HuH-7 (cell line): ENCODE measurements around the gene RHOH.
"Not testable (repeated sequence)": the region's sequence is repeated elsewhere in the genome, so short reads cannot be mapped to it uniquely, and the experiment has no call there.

Source experiments
- DNase-seq: peaks from one replicate; pipeline ENCODE4 v3.0.0; 2011; ENCODE audit warnings: low spot score

Gene RHOH

DNA sequence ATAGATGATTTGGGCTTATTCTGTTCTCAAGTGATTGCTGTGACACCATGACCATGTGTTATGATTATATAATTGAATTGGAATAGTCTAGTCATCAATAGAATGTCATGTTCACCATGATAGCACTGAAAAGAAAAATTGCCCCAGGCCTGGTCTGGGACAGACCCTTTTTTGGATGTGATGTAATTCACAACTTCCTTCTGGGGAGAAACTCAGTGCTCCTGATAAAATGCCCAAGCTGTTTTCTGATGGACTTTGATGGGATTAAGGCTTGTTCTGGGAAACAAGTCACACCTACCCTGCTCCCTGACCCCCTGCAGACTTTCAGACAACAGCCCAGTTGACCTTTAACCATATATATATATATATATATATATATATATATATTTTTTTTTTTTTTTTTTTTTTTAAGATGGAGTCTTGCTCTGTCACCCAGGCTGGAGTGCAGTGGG, 65.3 kb downstream of the RHOH start:
- DNase-seq, result no peak

DNA sequence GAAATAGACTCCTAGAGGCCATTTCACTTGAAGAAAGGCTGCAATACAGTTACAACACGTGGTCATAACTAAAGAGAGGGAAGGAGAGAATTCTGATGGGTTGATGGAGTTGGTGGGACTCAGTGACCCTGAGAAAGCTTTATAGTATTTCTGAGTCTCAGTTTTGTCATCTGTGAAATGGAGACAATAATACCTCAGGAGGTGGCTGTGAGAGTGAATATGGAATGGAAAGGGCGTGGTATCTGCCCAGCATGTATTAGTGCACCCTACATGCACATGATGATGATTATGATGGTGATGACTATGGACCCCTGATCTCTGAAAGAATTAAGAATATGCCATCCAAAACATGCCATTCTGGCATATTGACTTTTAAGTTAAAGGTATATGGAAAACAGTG, 66.0 kb downstream of the RHOH start:
- no peak for DNase-seq

DNA sequence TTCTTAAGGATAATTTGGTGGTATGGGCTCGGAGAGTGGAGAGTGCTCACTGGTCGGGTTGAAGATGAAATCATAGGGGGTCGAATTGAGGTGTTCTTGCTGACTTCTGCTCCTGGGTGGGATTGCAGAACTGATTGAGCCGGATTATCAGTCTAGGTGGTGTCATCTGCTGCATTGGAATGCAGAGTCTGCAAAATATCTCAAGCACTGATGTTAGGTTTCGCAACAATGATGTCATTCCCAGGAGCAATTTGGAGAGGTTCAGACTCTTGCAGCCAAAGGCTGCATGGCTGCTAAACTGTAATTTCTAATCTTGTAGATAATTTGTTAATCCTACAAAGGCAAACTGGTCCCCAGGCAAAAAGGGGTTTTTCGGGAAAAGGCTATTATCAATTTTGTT, 67.7 kb downstream of the RHOH start:
- DNase-seq, result no peak

DNA sequence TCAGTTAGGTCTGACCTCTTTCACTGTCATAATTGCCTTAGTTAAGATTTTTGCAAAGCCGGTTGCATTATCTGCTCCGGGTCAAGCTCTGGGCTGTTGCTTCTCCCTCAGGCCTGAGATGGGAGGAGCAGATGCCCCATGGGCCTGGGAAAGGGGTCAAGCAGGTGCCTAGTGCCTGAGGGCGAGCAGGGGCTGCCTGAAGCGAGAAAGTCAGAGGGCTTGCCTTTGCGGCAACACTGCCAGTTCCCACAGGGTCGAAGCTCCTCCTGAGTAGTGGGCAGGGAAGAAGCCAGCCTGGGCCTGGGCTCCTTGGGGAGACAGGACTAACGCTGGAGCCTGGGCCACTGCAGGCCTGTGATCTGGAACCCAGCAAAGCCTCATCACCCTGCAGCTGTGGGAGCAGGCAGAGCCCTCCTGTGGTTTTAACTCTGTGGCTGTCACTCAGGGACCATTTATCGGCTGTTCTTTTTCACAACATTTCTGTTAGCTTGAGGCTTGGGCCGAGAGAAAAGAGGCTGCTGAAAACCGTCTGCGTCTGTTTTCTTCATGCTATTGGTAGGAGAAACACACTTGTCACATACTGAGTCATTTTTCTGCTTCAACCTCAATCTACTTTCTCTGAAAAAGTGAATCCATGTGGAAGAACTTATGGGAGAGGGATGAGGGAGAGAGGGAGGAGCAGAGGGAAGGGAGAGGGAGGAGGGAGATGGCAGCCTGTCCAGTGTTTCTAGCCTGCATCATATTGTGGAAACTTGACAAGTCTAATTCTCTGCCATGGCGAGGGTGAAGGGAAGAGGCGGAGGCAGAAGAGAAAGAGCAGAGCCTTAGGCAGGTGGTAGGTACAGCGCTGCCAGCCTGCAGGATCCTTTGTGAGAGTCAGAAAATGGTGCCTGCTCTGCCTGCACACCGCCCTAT, 68.4 kb downstream of the RHOH start:
- DNase-seq, result no peak

DNA sequence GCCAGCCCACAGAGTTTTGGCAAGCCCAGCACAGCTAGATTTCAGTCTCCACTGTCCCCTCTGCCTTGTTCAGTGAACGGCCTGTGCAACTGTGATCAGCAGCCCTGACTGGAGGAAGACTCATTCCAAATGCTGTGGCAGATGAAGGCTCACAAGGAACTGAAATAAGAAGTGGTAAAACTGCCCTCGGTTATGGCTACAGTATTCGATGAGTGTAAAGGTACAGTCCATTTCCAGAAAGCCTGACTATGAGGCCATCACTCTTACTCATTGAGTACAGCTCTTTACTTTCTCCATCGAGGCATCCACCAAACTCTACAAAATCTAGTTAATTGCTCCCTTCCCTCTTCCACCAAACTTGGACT, 69.1 kb downstream of the RHOH start:
- DNase-seq, result no peak

GRCh38 chr4:40269133-40269532, 72.3 kb downstream of the RHOH start:
- DNase-seq, result no peak

GRCh38 chr4:40270609-40271008, 73.8 kb downstream of the RHOH start:
- no peak for DNase-seq

GRCh38 chr4:40275065-40275730, 78.4 kb downstream of the RHOH start:
- no peak for DNase-seq

GRCh38 chr4:40276546-40276945, 79.7 kb downstream of the RHOH start:
- no peak for DNase-seq

- DNase-seq, result no peak
Observed at GRCh38 chr4:40280586-40280985, 83.8 kb downstream of the RHOH start.

DNA sequence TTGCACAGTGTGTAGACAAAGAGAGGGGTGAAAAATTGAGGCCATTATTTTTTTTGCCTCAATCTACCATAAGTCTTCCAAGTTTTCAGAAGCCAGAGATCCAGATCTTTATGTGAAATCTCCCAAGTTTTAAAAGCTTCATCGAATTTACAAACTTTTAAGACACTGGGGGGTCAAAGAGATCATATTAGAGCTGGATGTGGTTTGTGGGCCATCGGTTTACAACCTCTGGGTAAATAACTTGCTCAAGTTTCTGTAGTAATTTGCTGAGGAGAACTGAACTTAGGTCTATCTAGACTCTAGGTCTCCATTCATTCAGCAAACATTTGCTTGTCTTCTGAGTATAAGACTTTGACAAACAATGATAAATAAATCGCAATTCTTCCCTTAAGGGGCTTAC, 84.3 kb downstream of the RHOH start:
- no peak for DNase-seq

DNA sequence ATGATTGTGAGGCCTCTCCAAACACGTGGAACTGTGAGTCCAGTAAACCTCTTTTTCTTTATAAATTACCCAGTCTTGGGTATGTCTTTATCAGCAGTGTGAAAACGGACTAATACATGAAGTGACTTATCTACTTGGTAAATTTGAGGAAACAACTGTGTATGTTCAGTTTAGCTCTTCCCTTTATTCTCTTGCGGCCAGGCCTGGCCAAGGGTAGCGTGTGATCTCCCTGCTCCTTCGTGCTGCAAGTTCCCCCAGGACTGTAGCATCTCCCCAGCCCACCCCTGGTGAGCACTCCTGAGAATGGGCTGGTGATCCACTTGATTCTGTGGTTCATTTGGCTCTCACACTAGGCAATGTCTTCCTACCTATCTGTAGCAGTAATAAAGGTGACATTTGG, 85.1 kb downstream of the RHOH start:
- DNase-seq, result no peak

DNA sequence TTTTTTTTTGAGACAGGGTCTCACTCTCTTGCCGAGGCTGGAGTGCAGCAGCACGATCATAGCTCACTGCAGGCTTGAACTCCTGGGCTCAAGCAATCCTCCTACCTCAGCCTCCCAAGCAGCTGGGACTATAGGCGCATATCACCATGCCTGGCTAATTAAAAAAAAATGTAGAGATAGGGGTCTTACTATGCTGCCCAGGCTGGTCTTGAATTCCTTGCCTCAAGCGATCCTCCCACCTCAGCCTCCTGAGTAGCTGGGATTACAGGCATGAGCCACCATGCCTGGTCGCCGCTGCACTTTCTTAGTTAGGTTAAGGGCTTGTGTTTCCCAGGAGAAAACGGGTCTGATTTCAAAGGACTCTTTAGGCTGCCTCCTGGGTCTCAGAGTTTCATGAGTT, 86.0 kb downstream of the RHOH start:
- not testable (repeated sequence) for DNase-seq

DNA sequence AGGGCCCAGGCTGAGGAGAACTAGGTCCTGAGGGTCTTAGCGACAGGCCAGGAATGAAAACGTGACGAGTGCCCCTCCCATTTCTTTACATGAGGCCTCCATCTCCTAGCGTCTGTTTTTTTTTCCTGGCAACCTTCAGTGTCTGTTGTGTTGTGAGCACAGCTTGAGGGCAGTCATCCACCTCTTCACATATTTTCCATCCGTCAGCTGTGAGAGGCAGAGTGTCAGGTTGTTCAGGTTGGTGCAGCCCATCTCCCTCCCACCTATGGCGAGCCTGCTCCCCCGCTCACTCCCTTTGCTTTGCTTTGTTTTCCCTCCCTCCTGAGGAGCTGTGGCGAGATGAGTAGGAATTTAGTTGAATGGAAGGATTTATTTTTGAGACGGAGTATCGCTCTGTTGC, 86.6 kb downstream of the RHOH start:
- DNase-seq, result no peak

- no peak for DNase-seq
Observed at GRCh38 chr4:40283968-40284367, 87.1 kb downstream of the RHOH start.

- no peak for DNase-seq
Observed at GRCh38 chr4:40285692-40286091, 88.9 kb downstream of the RHOH start.

DNA sequence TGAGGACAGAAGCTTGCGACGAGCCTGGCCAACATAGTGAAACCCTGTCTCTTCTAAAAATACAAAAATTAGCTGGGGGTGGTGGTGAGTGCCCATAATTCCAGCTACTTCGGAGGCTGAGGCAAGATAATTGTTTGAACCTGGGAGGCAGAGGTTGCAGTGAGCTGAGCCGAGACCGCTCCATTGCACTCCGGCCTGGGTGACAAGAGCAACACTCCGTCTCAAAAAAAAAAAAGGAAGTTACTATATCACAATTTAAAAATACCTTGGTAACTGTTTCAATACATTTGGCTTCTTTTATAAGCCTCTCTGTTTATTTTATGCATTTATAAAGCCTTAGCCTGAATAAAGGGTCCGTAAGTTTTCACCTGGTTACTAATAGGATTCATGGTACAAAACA, 91.7 kb downstream of the RHOH start:
- no peak for DNase-seq

GRCh38 chr4:40289366-40290188, 92.7 kb downstream of the RHOH start:
- no peak for DNase-seq

DNA sequence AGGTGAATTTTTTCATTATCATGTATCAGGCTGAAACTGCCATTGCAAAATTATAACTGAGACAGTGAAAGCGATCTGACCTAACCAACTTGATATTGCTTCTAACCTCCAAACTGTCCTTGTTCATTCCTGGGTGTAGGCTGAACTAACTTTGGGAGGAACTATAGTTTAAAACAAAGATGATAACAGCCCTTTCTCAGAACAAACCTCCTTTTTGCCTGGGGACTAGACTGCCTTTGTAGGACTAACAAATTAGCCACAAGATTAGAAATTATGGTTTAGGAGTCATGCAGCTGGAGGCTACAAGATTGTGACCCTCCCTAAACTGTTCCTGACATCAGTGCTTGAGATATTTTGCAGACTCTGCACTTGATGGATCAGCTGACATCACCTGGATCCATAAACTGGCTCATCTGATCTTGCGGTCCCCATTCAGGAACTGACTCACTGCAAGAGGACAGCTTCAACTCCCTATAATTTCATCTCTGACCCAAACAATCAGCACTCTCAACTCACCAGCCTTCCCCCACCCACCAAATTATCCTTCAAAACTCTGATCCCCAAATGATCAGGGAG, 93.9 kb downstream of the RHOH start:
- DNase-seq, result not testable (repeated sequence)

DNA sequence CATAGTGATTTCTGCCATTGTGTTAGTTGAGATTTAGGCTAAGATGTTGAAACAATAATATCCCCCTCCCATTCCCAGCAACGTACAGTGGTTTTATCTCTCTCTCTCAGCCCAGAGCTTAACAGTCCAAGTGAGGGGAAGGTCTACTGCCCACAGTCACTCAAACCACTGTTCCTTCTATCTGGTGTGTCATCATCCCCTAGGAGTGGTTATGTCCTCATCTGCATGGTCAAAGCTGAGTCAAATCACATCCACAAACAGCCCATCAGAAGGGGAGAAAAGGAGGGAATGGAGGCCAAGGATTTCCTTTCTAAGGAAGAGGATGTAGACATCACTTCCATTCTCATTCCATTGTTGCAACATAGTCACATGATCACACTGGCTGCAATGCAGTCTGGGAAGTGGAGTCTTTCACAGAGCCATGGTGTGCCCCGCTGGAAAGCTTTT, 95.5 kb downstream of the RHOH start:
- no peak for DNase-seq

- DNase-seq, result no peak
Observed at GRCh38 chr4:40294339-40294738, 97.5 kb downstream of the RHOH start.

DNA sequence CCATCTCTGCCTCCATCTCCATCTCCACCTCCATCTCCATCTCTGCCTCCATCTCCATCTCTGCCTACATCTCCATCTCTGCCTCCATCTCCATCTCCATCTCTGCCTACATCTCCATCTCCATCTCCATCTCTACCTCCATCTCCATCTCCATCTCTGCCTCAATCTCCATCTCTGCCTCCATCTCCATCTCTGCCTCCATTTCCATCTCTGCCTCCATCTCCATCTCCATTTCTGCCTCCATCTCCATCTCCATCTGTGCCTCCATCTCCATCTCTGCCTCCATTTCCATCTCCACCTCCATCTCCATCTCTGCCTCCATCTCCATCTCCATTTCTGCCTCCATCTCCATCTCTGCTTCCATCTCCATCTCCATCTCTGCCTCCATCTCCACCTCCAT, 98.2 kb downstream of the RHOH start:
- not testable (repeated sequence) for DNase-seq
